GM12892 (cell line): ENCODE measurements around the gene IMP3.
A peak's percentile ranks its signal among the peaks of the same experiment; 100 is the strongest.

Experiments
- DNase-seq: peaks from one replicate; pipeline ENCODE4 v3.0.0; 2011; ENCODE audit not compliant: insufficient read length
- FAIRE-seq: peaks from 2 replicates; lab custom pipeline; 2011; peaks lifted over from hg19 to GRCh38; lab: Jason Lieb, UNC
- POLR2A ChIP-seq: IDR thresholded peaks from 2 replicates; pipeline ENCODE4 v1.6.1; 2011; ENCODE audit warnings: low read depth, low read length, control low read depth
- POLR2AphosphoS5 ChIP-seq: IDR thresholded peaks from 2 replicates; pipeline ENCODE4 v1.6.1; 2011; ENCODE audit warnings: low read depth, low read length, control low read depth
- TAF1 ChIP-seq: IDR thresholded peaks from 2 replicates; pipeline ENCODE4 v1.6.1; 2011; ENCODE audit warnings: low read depth, mild to moderate bottlenecking, control low read depth, low read length, borderline replicate concordance

Gene IMP3

GRCh38 chr15:75622505-75622904, 17.5 kb downstream of the IMP3 start:
- no peak for FAIRE-seq
- no peak for DNase-seq
- TF ChIP-seq POLR2A (no peak), TAF1 (no peak), POLR2AphosphoS5 (no peak)

- FAIRE-seq (no peak), DNase-seq (no peak)
- TF ChIP-seq POLR2A (no peak), POLR2AphosphoS5 (no peak)
Observed at GRCh38 chr15:75620841-75621391, 19.1 kb downstream of the IMP3 start.

- TF ChIP-seq POLR2A (no peak), TAF1 (no peak), POLR2AphosphoS5 (no peak)
- no peak for DNase-seq
- no peak for FAIRE-seq
Observed at GRCh38 chr15:75620058-75620820, 19.8 kb downstream of the IMP3 start.

GRCh38 chr15:75616766-75617165, 23.3 kb downstream of the IMP3 start:
- TF ChIP-seq TAF1: no peak
- no peak for TF ChIP-seq POLR2AphosphoS5
- DNase-seq (no peak), FAIRE-seq (no peak)

DNA sequence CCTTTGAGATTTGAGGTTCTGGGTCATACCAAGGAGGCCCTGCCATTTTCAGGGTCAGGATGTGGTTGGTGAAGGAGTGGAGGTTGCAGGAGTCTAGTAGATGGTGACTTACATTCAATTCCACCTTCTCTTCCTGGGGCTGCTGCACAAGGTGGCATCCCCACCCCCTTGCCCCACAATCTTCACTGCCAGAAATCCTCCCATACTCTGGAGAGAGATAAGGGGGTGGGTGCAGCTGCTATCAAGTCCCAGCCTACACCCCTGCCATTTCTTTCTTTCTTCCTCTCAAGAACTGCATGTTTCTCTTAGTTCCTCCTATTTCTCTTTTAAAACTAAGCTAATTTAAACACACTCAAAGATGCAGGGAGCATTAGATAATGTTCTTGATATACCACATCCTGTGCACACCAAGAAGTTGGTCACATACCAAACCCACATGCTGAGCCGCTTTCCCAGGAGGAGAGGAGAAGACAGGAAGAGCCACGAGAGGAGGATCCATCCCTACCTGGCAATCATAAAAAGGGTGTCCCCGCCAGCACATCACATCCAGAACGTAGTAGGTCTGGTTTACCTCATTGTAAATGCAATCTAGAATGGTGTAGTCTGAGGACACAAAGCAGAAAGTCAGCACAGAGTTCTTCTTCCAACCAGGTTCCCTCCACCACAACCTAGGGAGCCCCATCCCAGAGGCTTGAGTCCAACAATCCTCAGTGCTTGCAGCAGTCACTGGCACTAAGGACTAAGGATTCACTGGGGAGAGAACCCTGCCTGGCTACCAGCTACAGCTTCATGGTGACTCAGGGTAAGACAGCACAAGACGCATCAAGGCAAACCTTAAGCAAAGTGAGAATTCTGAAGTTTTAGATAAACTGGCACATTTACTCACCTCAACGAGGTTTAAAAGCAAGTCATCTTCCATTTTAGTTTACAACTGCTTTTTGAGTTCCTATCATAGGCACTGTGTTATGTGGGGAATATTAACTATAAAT, 33.0 kb downstream of the IMP3 start:
- FAIRE-seq (no peak), DNase-seq (no peak)
- TF ChIP-seq TAF1 (no peak), POLR2A (no peak), POLR2AphosphoS5 (no peak)

DNA sequence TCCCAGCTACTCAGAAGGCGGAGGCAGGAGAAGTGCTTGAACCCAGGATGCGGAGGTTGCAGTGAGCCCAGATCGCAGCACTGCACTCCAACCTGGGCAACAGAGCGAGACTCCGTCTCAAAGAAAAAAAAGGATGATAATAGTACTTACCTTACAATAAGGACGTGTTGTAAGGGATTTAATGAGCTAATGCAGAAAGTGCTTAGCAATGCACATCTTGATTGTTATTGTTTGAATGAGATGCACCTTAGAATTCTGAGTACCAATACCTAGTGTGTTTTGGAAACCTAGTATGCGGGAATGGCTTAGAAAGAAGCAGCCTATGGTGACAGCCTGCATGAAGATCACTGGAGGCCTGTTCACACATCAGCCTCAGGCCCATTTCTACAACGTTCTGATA, 34.0 kb downstream of the IMP3 start:
- FAIRE-seq: no peak
- no peak for TF ChIP-seq POLR2A
- TF ChIP-seq TAF1: no peak
- no peak for TF ChIP-seq POLR2AphosphoS5
- no peak for DNase-seq

DNA sequence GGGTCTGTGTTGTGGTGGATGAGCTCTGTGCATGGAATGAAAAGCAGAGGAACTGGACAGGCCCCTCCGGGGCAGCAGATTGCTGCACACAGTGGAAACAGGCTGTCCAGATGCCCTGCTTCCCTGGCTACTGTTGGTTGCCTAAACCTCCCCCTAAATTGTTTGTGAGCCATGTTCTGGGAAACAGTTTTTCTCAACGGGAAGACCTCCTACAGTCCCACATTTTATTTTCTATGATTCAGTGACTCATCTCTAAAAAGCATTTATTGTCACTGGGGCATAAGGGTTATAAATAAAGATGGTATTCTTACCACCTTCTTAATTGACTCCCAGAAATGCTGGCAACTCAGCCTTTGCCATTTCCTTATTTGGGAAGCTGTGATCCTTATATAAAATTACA, 40.6 kb downstream of the IMP3 start:
- TF ChIP-seq POLR2A: no peak
- TF ChIP-seq POLR2AphosphoS5: no peak
- TF ChIP-seq TAF1: no peak
- DNase-seq (no peak), FAIRE-seq (no peak)

- TF ChIP-seq POLR2A (no peak), TAF1 (no peak), POLR2AphosphoS5 (no peak)
- no peak for FAIRE-seq
- no peak for DNase-seq
Observed at GRCh38 chr15:75598361-75598760, 41.7 kb downstream of the IMP3 start.

DNA sequence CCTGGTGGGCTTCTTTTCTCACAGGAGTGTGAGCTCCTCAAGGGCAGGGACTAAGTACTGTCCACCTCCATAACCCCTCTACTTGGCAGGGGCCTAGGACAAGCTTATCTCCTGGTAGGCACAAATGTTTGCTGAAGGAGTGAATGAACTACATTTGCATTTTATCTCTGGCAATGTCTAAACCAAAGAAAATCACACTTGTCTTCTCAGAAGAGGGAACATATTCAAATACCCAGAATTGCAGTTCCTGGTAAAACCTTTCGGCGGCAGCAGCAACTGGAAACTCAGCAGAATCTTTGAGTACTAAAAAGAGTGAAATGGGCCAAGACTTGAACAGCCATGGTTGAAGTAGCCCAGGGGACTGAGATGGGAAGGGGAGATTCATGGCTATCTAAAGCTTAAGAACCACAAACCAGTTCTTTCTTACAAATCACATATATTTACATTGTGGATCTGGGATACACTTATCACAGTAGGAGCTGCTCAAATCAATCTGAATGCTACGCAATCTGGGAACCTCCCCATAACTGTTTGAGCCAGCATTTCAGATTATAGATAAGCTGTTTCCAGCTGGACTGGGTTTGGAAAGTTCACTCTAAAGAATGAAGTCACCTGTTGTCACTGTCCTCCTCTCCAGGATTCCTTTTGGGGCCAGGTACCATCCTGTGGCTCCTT, 42.2 kb downstream of the IMP3 start:
- DNase-seq (no peak), FAIRE-seq (peak; percentile 27)
- TF ChIP-seq POLR2AphosphoS5: no peak
- TF ChIP-seq TAF1: no peak
- TF ChIP-seq POLR2A: no peak

GRCh38 chr15:75596703-75597345, 43.2 kb downstream of the IMP3 start:
- DNase-seq (no peak), FAIRE-seq (no peak)
- TF ChIP-seq POLR2AphosphoS5: no peak
- TF ChIP-seq TAF1: no peak
- no peak for TF ChIP-seq POLR2A

DNA sequence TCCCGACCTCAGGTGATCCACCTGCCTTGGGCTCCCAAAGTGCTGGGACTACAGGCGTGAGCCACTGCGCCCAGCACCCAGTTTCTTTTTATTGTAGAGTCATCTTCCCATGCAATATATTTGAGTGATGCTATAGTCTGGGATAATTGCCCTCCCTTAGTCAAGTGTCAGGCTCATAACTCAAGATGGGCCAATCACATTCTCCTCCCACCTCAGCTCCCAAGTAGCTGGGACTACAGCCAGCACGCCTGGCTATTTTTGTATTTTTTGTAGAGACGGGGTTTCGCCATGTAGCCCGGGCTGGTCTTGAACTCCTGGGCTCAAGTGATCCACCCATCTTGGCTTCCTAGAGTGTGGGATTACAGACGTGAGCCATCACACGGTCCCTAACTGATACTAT, 45.7 kb downstream of the IMP3 start:
- DNase-seq: no peak
- no peak for FAIRE-seq
- no peak for TF ChIP-seq POLR2A

DNA sequence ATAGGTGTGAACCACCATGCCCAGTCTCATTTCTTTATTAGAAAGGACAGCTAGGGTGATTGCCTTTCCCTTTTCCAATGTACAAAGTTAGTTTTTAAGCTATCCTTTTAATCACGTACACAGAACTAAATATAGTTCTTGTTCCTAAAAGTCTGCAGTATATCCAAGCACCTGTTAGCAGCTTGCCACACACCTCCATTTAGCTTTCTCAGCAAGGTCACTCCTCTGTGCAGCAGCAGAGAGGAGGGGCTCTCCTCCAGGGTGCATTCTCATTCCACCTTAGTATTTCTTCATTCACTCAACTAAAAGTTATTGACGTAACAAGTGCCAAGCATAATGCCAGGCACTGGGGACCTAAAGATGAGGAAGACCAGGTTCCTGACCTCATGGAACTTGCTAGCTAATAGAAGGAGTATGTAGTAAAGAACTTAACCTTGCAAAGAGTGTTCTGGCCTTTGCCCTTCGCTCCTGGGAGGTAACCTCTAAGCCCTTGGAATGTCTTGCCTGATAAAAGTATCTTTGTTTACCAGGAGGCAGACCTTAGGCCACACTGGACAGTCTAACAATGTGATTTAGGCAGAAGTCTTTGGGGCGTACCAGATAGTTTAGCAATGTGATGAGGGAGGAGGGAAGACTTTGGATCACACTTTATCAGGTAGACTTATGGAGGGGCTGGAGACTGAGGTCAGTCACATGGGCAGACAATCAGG, 48.2 kb downstream of the IMP3 start:
- FAIRE-seq (no peak), DNase-seq (no peak)

More for the DNA sequence above, 48.2 kb downstream of the IMP3 start:
- TF ChIP-seq POLR2AphosphoS5: no peak
- no peak for TF ChIP-seq TAF1
- no peak for TF ChIP-seq POLR2A
